Forelimb muscle (tissue), 1 donor: ENCODE data around the gene ATP11A. TPM values are rescaled to one million over a fixed set of nuclear protein-coding genes. Genes with fewer than 3 reads are reported as not detected.
"Not testable (repeated sequence)": the region's sequence is repeated elsewhere in the genome, so short reads cannot be mapped to it uniquely, and the experiment has no call there.

Source experiments
- DNase-seq: peaks from one replicate; pipeline ENCODE4 v3.0.0-alpha.2; 2013; ENCODE audit warnings: low read depth
- polyA plus RNA-seq: library from polyadenylated mRNA; unstranded; fragments of 120-200 nt; gene quantifications from one replicate; pipeline ENCODE4 v1.2.1, GENCODE V29; 2013; ENCODE audit not compliant: insufficient read length

Gene ATP11A
- polyA plus RNA-seq, 1 donor, result 22.0 TPM

GRCh38 chr13:112774829-112775565 is 85.2 kb downstream of the ATP11A start:
- DNase-seq, result no peak

GRCh38 chr13:112775791-112776279 is 86.0 kb downstream of the ATP11A start:
- no peak for DNase-seq

- no peak for DNase-seq
Measured at GRCh38 chr13:112776354-112776753, 86.5 kb downstream of the ATP11A start.

GRCh38 chr13:112776971-112777370 is 87.1 kb downstream of the ATP11A start:
- no peak for DNase-seq

GRCh38 chr13:112777637-112778406 is 88.0 kb downstream of the ATP11A start:
- DNase-seq, result no peak

- no peak for DNase-seq
Measured at GRCh38 chr13:112779856-112780604, 90.2 kb downstream of the ATP11A start.

- DNase-seq, result no peak
Measured at GRCh38 chr13:112781287-112781686, 91.4 kb downstream of the ATP11A start.

- no peak for DNase-seq
Measured at GRCh38 chr13:112781881-112782361, 92.1 kb downstream of the ATP11A start.

- no peak for DNase-seq
Measured at GRCh38 chr13:112782429-112783010, 92.7 kb downstream of the ATP11A start.

GRCh38 chr13:112783135-112783977 is 93.5 kb downstream of the ATP11A start:
- no peak for DNase-seq

- no peak for DNase-seq
Measured at GRCh38 chr13:112783978-112784371, 94.1 kb downstream of the ATP11A start.

- no peak for DNase-seq
Measured at GRCh38 chr13:112784811-112785482, 95.1 kb downstream of the ATP11A start.

- no peak for DNase-seq
Measured at GRCh38 chr13:112785483-112785856, 95.6 kb downstream of the ATP11A start.

GRCh38 chr13:112786810-112787209 is 97.0 kb downstream of the ATP11A start:
- DNase-seq, result not testable (repeated sequence)

- DNase-seq, result no peak
Measured at GRCh38 chr13:112790735-112791641, 101.2 kb downstream of the ATP11A start.

GRCh38 chr13:112791663-112792440 is 102.0 kb downstream of the ATP11A start:
- no peak for DNase-seq

GRCh38 chr13:112792511-112792910 is 102.7 kb downstream of the ATP11A start:
- no peak for DNase-seq
